DOHH2 (cell line): ENCODE measurements around the gene NAA50.

Experiments used
- H3F3A ChIP-seq: fragments of 200-600 bp; sonication (generic), shearing (Covaris generic); 2 replicates; pipeline ENCODE4 v1.6.0; 2016; ENCODE audit warnings: antibody characterized with exemption, mild to moderate bottlenecking; ENCODE audit not compliant: control insufficient read depth, insufficient read depth
- H3K27ac ChIP-seq: fragments of 200-600 bp; sonication (generic); 2 replicates; pipeline ENCODE4 v1.5.1; 2014; ENCODE audit warnings: low read depth, mild to moderate bottlenecking, low read length, moderate library complexity
- H3K27me3 ChIP-seq: fragments of 200-600 bp; sonication (generic); 2 replicates; pipeline ENCODE4 v1.6.1; 2014; ENCODE audit warnings: mild to moderate bottlenecking, low read length, mixed read lengths; ENCODE audit not compliant: control insufficient read depth
- H3K36me3 ChIP-seq: fragments of 200-600 bp; sonication (generic); 2 replicates; pipeline ENCODE4 v1.6.1; 2014; ENCODE audit warnings: mild to moderate bottlenecking, low read length, moderate library complexity, mixed read lengths; ENCODE audit not compliant: control insufficient read depth
- H3K4me1 ChIP-seq: fragments of 200-600 bp; sonication (generic); 2 replicates; pipeline ENCODE4 v1.6.1; 2014; ENCODE audit warnings: mild to moderate bottlenecking, low read length, mixed read lengths; ENCODE audit not compliant: control insufficient read depth
- H3K4me2 ChIP-seq: fragments of 200-600 bp; sonication (generic); 2 replicates; pipeline ENCODE4 v1.6.0; 2014; ENCODE audit warnings: mild to moderate bottlenecking, low read length, moderate library complexity
- H3K4me3 ChIP-seq: fragments of 200-600 bp; sonication (generic); 2 replicates; pipeline ENCODE4 v1.5.1; 2014; ENCODE audit warnings: mild to moderate bottlenecking, low read length, mixed read lengths
- H3K79me2 ChIP-seq: fragments of 200-600 bp; sonication (generic); 2 replicates; pipeline ENCODE4 v1.6.1; 2014; ENCODE audit warnings: mild to moderate bottlenecking, low read length, mixed read lengths; ENCODE audit not compliant: control insufficient read depth
- H3K9me2 ChIP-seq: fragments of 200-600 bp; sonication (generic); replicated peaks from 2 replicates; pipeline ENCODE4 v1.6.1; 2014; ENCODE audit warnings: mild to moderate bottlenecking, low read length, mixed read lengths; ENCODE audit not compliant: control insufficient read depth
- H3K9me3 ChIP-seq: fragments of 200-600 bp; sonication (generic); 2 replicates; pipeline ENCODE4 v1.6.1; 2014; ENCODE audit warnings: antibody characterized with exemption, low read length, mixed read lengths; ENCODE audit not compliant: control insufficient read depth, insufficient read depth
- H4K20me1 ChIP-seq: fragments of 200-600 bp; sonication (generic); 2 replicates; pipeline ENCODE4 v1.6.0; 2014; ENCODE audit warnings: low read depth, mild to moderate bottlenecking, antibody characterized with exemption, low read length, moderate library complexity; ENCODE audit not compliant: control insufficient read depth, insufficient read depth
- CTCF ChIP-seq: fragments of 200-600 bp; sonication (generic); IDR thresholded peaks from one replicate; pipeline ENCODE4 v1.5.1; 2014; ENCODE audit warnings: antibody characterized with exemption, mild to moderate bottlenecking, low read depth, low read length; ENCODE audit not compliant: poor library complexity, severe bottlenecking
- EZH2phosphoT487 ChIP-seq: fragments of 200-600 bp; sonication (generic); IDR thresholded peaks from 2 replicates; pipeline ENCODE4 v1.6.1; 2017; ENCODE audit warnings: borderline replicate concordance, mild to moderate bottlenecking, antibody characterized with exemption, low read length, moderate library complexity, mixed read lengths

NAA50 gene

GRCh38 chr3:113741086-113741485, 5.0 kb downstream of the NAA50 start:
- Histone ChIP-seq H3K9me2 (no peaks in the 10 kb centered on the region), H3K9me3 (no peaks in the 10 kb centered on the region), H3K4me3 (0 out of 2 replicates have a peak overlapping the region, but pooled peaks have one; percentile 7), H3K4me1 (peaks cover 69% of the 10 kb centered on the region), H3K4me2 (peak overlapping the region; percentile 96; the same call in 1 of the 2 replicates), H3F3A (peaks cover 20% of the 10 kb centered on the region), H3K27me3 (no peaks in the 10 kb centered on the region), H4K20me1 (peaks cover 54% of the 10 kb centered on the region), H3K27ac (no peak overlapping the region), H3K36me3 (peaks cover 63% of the 10 kb centered on the region), H3K79me2 (peaks cover 100% of the 10 kb centered on the region)
- TF ChIP-seq EZH2phosphoT487 (no peak), CTCF (no peak)

GRCh38 chr3:113736548-113737089, 9.4 kb downstream of the NAA50 start:
- H3K9me2 ChIP-seq: no peaks in the 10 kb centered on the region
- H3K27me3 ChIP-seq: no peaks in the 10 kb centered on the region
- H3F3A ChIP-seq: peaks cover 22% of the 10 kb centered on the region
- no peak overlapping the region for H3K4me3 ChIP-seq
- H3K79me2 ChIP-seq: peaks cover 99% of the 10 kb centered on the region
- peaks cover 43% of the 10 kb centered on the region for H3K4me1 ChIP-seq
- H4K20me1 ChIP-seq: peaks cover 60% of the 10 kb centered on the region
- H3K36me3 ChIP-seq: peaks cover 65% of the 10 kb centered on the region
- H3K27ac ChIP-seq: peak overlapping the region; percentile 27
- H3K9me3 ChIP-seq: no peaks in the 10 kb centered on the region
- peak overlapping the region; percentile 25; the same call in 1 of the 2 replicates for H3K4me2 ChIP-seq
- peak; percentile 67 for TF ChIP-seq CTCF
- TF ChIP-seq EZH2phosphoT487: no peak

GRCh38 chr3:113731694-113732093, 14.4 kb downstream of the NAA50 start:
- H3K4me1 ChIP-seq: peaks cover 2% of the 10 kb centered on the region
- H3K27ac ChIP-seq: no peak overlapping the region
- no peak overlapping the region for H3K4me2 ChIP-seq
- peaks cover 58% of the 10 kb centered on the region for H4K20me1 ChIP-seq
- TF ChIP-seq EZH2phosphoT487 (no peak), CTCF (no peak)
- H3K9me3 ChIP-seq: no peaks in the 10 kb centered on the region
- no peak overlapping the region for H3K4me3 ChIP-seq
- no peaks in the 10 kb centered on the region for H3K27me3 ChIP-seq
- H3K79me2 ChIP-seq: peaks cover 99% of the 10 kb centered on the region
- H3K9me2 ChIP-seq: no peaks in the 10 kb centered on the region
- H3F3A ChIP-seq: peaks cover 7% of the 10 kb centered on the region
- H3K36me3 ChIP-seq: peaks cover 91% of the 10 kb centered on the region
